WTC11 (cell line): Measurements from ENCODE around the gene ZNF213. TPM values are rescaled to one million over a fixed set of nuclear protein-coding genes. Genes with fewer than 3 reads are reported as not detected.

Source experiments
- ATAC-seq: fragments of 200-7000 bp; cut with Tn5 transposase; 2 replicates; pipeline ENCODE4 v1.10.0; 2021; ENCODE audit warnings: mild to moderate bottlenecking, moderate library complexity
- CTCF ChIA-PET: fragments of 300-600 bp; sonication (Branson Sonifier 250); formaldehyde crosslinking; loops from one replicate; lab custom pipeline; 2021; ENCODE audit warnings: antibody characterized with exemption; lab: Charles Lee
- POLR2A ChIA-PET: fragments of 350-600 bp; sonication (Branson Sonifier 250); formaldehyde crosslinking; loops from one replicate; lab custom pipeline; 2021; ENCODE audit warnings: antibody characterized with exemption; lab: Charles Lee
- DNase-seq: peaks from one replicate; pipeline ENCODE4 v3.0.0; 2021; ENCODE audit warnings: low spot score
- H3K27ac Mint-ChIP-seq: 2 replicates; pipeline ENCODE4 v1.8.0; 2021; ENCODE audit warnings: mixed read lengths
- H3K27me3 Mint-ChIP-seq: 2 replicates; pipeline ENCODE4 v1.8.0; 2021; ENCODE audit warnings: low read depth, mild to moderate bottlenecking, moderate library complexity, mixed read lengths
- H3K36me3 Mint-ChIP-seq: 2 replicates; pipeline ENCODE4 v1.8.0; 2021; ENCODE audit warnings: mixed read lengths
- H3K4me1 Mint-ChIP-seq: 2 replicates; pipeline ENCODE4 v1.8.0; 2022; ENCODE audit warnings: mixed read lengths
- H3K4me3 Mint-ChIP-seq: 2 replicates; pipeline ENCODE4 v1.8.0; 2021; ENCODE audit warnings: mild to moderate bottlenecking, moderate library complexity, mixed read lengths
- H3K9me3 Mint-ChIP-seq: 2 replicates; pipeline ENCODE4 v1.8.0; 2021; ENCODE audit warnings: mixed read lengths
- ARID4B ChIP-seq: sonication (generic); formaldehyde crosslinking; IDR thresholded peaks from 2 replicates; pipeline ENCODE4 v1.8.0; 2023; ENCODE audit warnings: missing genetic modification reagents, mild to moderate bottlenecking, borderline replicate concordance
- ATF2 ChIP-seq: sonication (generic); formaldehyde crosslinking; IDR thresholded peaks from 2 replicates; pipeline ENCODE4 v1.8.1; 2022; ENCODE audit warnings: low read depth, missing genetic modification reagents, borderline replicate concordance
- E2F4 ChIP-seq: sonication (generic); formaldehyde crosslinking; IDR thresholded peaks from 2 replicates; pipeline ENCODE4 v1.8.1; 2022; ENCODE audit warnings: low read depth, mild to moderate bottlenecking, moderate library complexity, missing genetic modification reagents, borderline replicate concordance
- ELF4 ChIP-seq: sonication (generic); formaldehyde crosslinking; IDR thresholded peaks from 2 replicates; pipeline ENCODE4 v1.8.1; 2022; ENCODE audit warnings: low read depth, mild to moderate bottlenecking, moderate library complexity, missing genetic modification reagents
- ERG ChIP-seq: fragments of 250-450 bp; sonication (Bioruptor Pico); IDR thresholded peaks from 2 replicates; pipeline ENCODE4 v1.8.0; 2021; ENCODE audit warnings: mild to moderate bottlenecking
- ESRRA ChIP-seq: sonication (generic); formaldehyde crosslinking; IDR thresholded peaks from 2 replicates; pipeline ENCODE4 v1.8.1; 2022; ENCODE audit warnings: mild to moderate bottlenecking, missing genetic modification reagents, borderline replicate concordance
- FOXP1 ChIP-seq: sonication (generic); formaldehyde crosslinking; IDR thresholded peaks from 2 replicates; pipeline ENCODE4 v1.8.0; 2022; ENCODE audit warnings: missing genetic modification reagents, mild to moderate bottlenecking, moderate library complexity, borderline replicate concordance
- HMGXB4 ChIP-seq: sonication (generic); formaldehyde crosslinking; IDR thresholded peaks from 2 replicates; pipeline ENCODE4 v1.8.1; 2023; ENCODE audit warnings: mild to moderate bottlenecking, moderate library complexity, missing genetic modification reagents
- IRF2 ChIP-seq: sonication (generic); formaldehyde crosslinking; IDR thresholded peaks from 2 replicates; pipeline ENCODE4 v1.8.0; 2022; ENCODE audit warnings: low read depth, missing genetic modification reagents, borderline replicate concordance
- JAZF1 ChIP-seq: fragments of 250-450 bp; sonication (Bioruptor Pico); IDR thresholded peaks from 2 replicates; pipeline ENCODE4 v1.9.0; 2021; ENCODE audit warnings: moderate library complexity, mild to moderate bottlenecking, inconsistent platforms
- MLX ChIP-seq: sonication (generic); formaldehyde crosslinking; IDR thresholded peaks from 2 replicates; pipeline ENCODE4 v1.8.1; 2023; ENCODE audit warnings: mild to moderate bottlenecking, missing genetic modification reagents, moderate library complexity
- NR1H2 ChIP-seq: sonication (generic); formaldehyde crosslinking; IDR thresholded peaks from 2 replicates; pipeline ENCODE4 v1.9.0; 2021; ENCODE audit warnings: mild to moderate bottlenecking, moderate library complexity, missing genetic modification reagents
- SP1 ChIP-seq: sonication (generic); formaldehyde crosslinking; conservative IDR thresholded peaks from 2 replicates; pipeline ENCODE4 v1.8.1; 2022; ENCODE audit warnings: missing genetic modification reagents
- USF1 ChIP-seq: sonication (generic); formaldehyde crosslinking; IDR thresholded peaks from 2 replicates; pipeline ENCODE4 v1.8.0; 2022; ENCODE audit warnings: mild to moderate bottlenecking, missing genetic modification reagents
- USF2 ChIP-seq: sonication (generic); formaldehyde crosslinking; IDR thresholded peaks from 2 replicates; pipeline ENCODE4 v1.8.1; 2023; ENCODE audit warnings: mild to moderate bottlenecking, missing genetic modification reagents, moderate library complexity
- ZBTB21 ChIP-seq: sonication (generic); formaldehyde crosslinking; IDR thresholded peaks from 2 replicates; pipeline ENCODE4 v1.8.1; 2023; ENCODE audit warnings: mild to moderate bottlenecking, missing genetic modification reagents, borderline replicate concordance
- ZMAT4 ChIP-seq: fragments of 250-450 bp; sonication (Bioruptor Pico); IDR thresholded peaks from 2 replicates; pipeline ENCODE4 v1.9.0; 2021; ENCODE audit warnings: mild to moderate bottlenecking
- ZNF121 ChIP-seq: sonication (generic); formaldehyde crosslinking; IDR thresholded peaks from 2 replicates; pipeline ENCODE4 v1.8.0; 2023; ENCODE audit warnings: missing genetic modification reagents
- ZNF232 ChIP-seq: sonication (generic); formaldehyde crosslinking; IDR thresholded peaks from 2 replicates; pipeline ENCODE4 v1.8.0; 2022; ENCODE audit warnings: mild to moderate bottlenecking, missing genetic modification reagents
- ZNF317 ChIP-seq: sonication (generic); formaldehyde crosslinking; IDR thresholded peaks from 2 replicates; pipeline ENCODE4 v1.8.1; 2023; ENCODE audit warnings: low read depth, mild to moderate bottlenecking, moderate library complexity, missing genetic modification reagents, borderline replicate concordance
- ZNF423 ChIP-seq: fragments of 250-450 bp; sonication (Bioruptor Pico); IDR thresholded peaks from 2 replicates; pipeline ENCODE4 v2.1.2; 2022; ENCODE audit warnings: mild to moderate bottlenecking, moderate library complexity
- total RNA-seq: library from RNA; stranded (reverse); gene quantifications from 3 replicates; pipeline ENCODE4 v1.2.3, GENCODE V29; 2021

Gene ZNF213
- total RNA-seq, 1 experiment from 2014 or later, result 11.6 TPM

GRCh38 chr16:3098459-3099394 is 36.1 kb upstream of the ZNF213 start, which contains the start of gene ZSCAN10 (continued):
- TF ChIP-seq ZMAT4 (no peak), JAZF1 (CRISPR knock-in tag) (no peak), ATF2 (CRISPR knock-in tag) (no peak), ESRRA (CRISPR knock-in tag) (peak; percentile 72; the same call in 1 of the 2 replicates), FOXP1 (peak; percentile 56), SP1 (CRISPR knock-in tag) (peak; percentile 73), ERG (no peak)

GRCh38 chr16:3099395-3099731 is 35.5 kb upstream of the ZNF213 start:
- no peaks in the 10 kb centered on the region for H3K27me3 Mint-ChIP-seq
- H3K9me3 Mint-ChIP-seq, result no peaks in the 10 kb centered on the region
- peak overlapping the region; percentile 99 for H3K27ac Mint-ChIP-seq
- POLR2A ChIA-PET, result interaction anchor here (0.7 to 3.4 kb wide), 19 partner anchors 9 to 93 kb away, joined by 3 to 29 read pairs (median 6); partner anchors contain the start of genes HCFC1R1, THOC6, TNFRSF12A and ZNF213
- H3K4me1 Mint-ChIP-seq, result peaks cover 64% of the 10 kb centered on the region
- DNase-seq (no peak), ATAC-seq (no peak)
- H3K4me3 Mint-ChIP-seq, result peak overlapping the region; percentile 93
- CTCF ChIA-PET, result interaction anchor here (0.7 to 8.5 kb wide), 20 partner anchors 9 to 136 kb away, joined by 3 to 68 read pairs (median 4); partner anchors contain the start of genes KREMEN2, THOC6, TNFRSF12A and ZNF205
- peaks cover 17% of the 10 kb centered on the region for H3K36me3 Mint-ChIP-seq
- no peak for TF ChIP-seq IRF2 (CRISPR knock-in tag)
- no peak for TF ChIP-seq ZNF232 (CRISPR knock-in tag)
- no peak for TF ChIP-seq ZBTB21 (CRISPR knock-in tag)
- no peak for TF ChIP-seq ELF4
- no peak for TF ChIP-seq ARID4B (CRISPR knock-in tag)
- TF ChIP-seq USF1, result peak; percentile 75
- no peak for TF ChIP-seq ZNF423 (CRISPR knock-in tag)
- TF ChIP-seq USF2, result peak; percentile 74
- TF ChIP-seq HMGXB4 (CRISPR knock-in tag), result no peak
- TF ChIP-seq ZNF121 (CRISPR knock-in tag), result no peak
- no peak for TF ChIP-seq ZNF317 (CRISPR knock-in tag)
- TF ChIP-seq MLX (CRISPR knock-in tag), result no peak
- no peak for TF ChIP-seq E2F4
- no peak for TF ChIP-seq NR1H2 (CRISPR knock-in tag)
- no peak for TF ChIP-seq SP1 (CRISPR knock-in tag)
